GM12874 (cell line): ENCODE results near the gene FAT4.

Experiments
- CTCF ChIP-seq: IDR thresholded peaks from 2 replicates; pipeline ENCODE4 v1.5.1; 2011; ENCODE audit warnings: low read depth, mild to moderate bottlenecking, control low read depth, low read length, moderate library complexity; ENCODE audit not compliant: insufficient read depth

The FAT4 gene

GRCh38 chr4:125357675-125358074, 42.9 kb downstream of the FAT4 start:
- no peak for TF ChIP-seq CTCF

GRCh38 chr4:125358453-125358852, 43.7 kb downstream of the FAT4 start:
- TF ChIP-seq CTCF = no peak

- no peak for TF ChIP-seq CTCF
Observed at GRCh38 chr4:125359363-125359762, 44.6 kb downstream of the FAT4 start.

GRCh38 chr4:125359960-125360634, 45.3 kb downstream of the FAT4 start:
- no peak for TF ChIP-seq CTCF

GRCh38 chr4:125360727-125361126, 46.0 kb downstream of the FAT4 start:
- no peak for TF ChIP-seq CTCF
